Osteoblast (primary cell): Measurements from ENCODE around the gene CCNDBP1. TPM values are rescaled to one million over a fixed set of nuclear protein-coding genes. Genes with fewer than 3 reads are reported as not detected.

Experiments used
- DNase-seq: peaks from one replicate; pipeline ENCODE4 v3.0.0; 2011; ENCODE audit warnings: low spot score, mixed read lengths; ENCODE audit not compliant: insufficient read length; ENCODE audit errors: missing footprints
- H2AFZ ChIP-seq: 2 replicates; pipeline ENCODE4 v1.6.0; 2011; ENCODE audit warnings: mild to moderate bottlenecking, low read length
- H3K27ac ChIP-seq: 2 replicates; pipeline ENCODE4 v1.5.1; 2011; ENCODE audit warnings: mild to moderate bottlenecking, low read depth, low read length, moderate library complexity
- H3K27me3 ChIP-seq: 2 replicates; pipeline ENCODE4 v1.6.0; 2012; ENCODE audit warnings: mild to moderate bottlenecking, control low read depth, inconsistent platforms, low read length, moderate library complexity; ENCODE audit not compliant: insufficient read depth
- H3K36me3 ChIP-seq: 2 replicates; pipeline ENCODE4 v1.5.1; 2011; ENCODE audit warnings: mild to moderate bottlenecking, low read length, control low read depth, moderate library complexity; ENCODE audit not compliant: insufficient read depth
- H3K4me1 ChIP-seq: 2 replicates; pipeline ENCODE4 v1.5.1; 2011; ENCODE audit warnings: mild to moderate bottlenecking, low read length, control low read depth, moderate library complexity; ENCODE audit not compliant: insufficient read depth
- H3K4me2 ChIP-seq: 2 replicates; pipeline ENCODE4 v1.6.0; 2011; ENCODE audit warnings: mild to moderate bottlenecking, low read length; ENCODE audit not compliant: insufficient read depth
- H3K4me3 ChIP-seq: fragments of 200-600 bp; sonication (generic); 3 replicates; pipeline ENCODE4 v1.5.1; 2012; ENCODE audit warnings: mild to moderate bottlenecking, low read length, inconsistent platforms; ENCODE audit not compliant: insufficient read depth
- H3K79me2 ChIP-seq: 2 replicates; pipeline ENCODE4 v1.6.0; 2012; ENCODE audit warnings: mild to moderate bottlenecking, low read length, control low read depth, inconsistent platforms; ENCODE audit not compliant: insufficient read depth
- H3K9me3 ChIP-seq: 2 replicates; pipeline ENCODE4 v1.5.1; 2011; ENCODE audit warnings: low read depth, low read length, control low read depth
- H4K20me1 ChIP-seq: 2 replicates; pipeline ENCODE4 v1.6.0; 2012; ENCODE audit warnings: mild to moderate bottlenecking, low read length, control low read depth; ENCODE audit not compliant: insufficient read depth
- total RNA-seq: library from RNA; depleted of rRNA; stranded (reverse); fragments of >200 nt; gene quantifications from 2 replicates; pipeline ENCODE4 v1.2.3, GENCODE V29; 2012
- TF ChIP-seq, protein P1 (sequence below): IDR thresholded peaks from 2 replicates; pipeline ENCODE4 v1.5.1; 2011; ENCODE audit warnings: mild to moderate bottlenecking, low read depth, low read length, moderate library complexity; ENCODE audit errors: extremely low read depth

CCNDBP1 gene
- total RNA-seq, 1 donor: 66.6 TPM

GRCh38 chr15:43237842-43238470 is 52.8 kb downstream of the CCNDBP1 start:
- Histone ChIP-seq H3K4me1 (peaks cover 3% of the 10 kb centered on the region), H3K36me3 (no peaks in the 10 kb centered on the region), H3K9me3 (no peaks in the 10 kb centered on the region), H3K27ac (no peak overlapping the region), H3K4me2 (no peak overlapping the region), H3K27me3 (peaks cover 22% of the 10 kb centered on the region), H3K4me3 (no peak overlapping the region), H3K79me2 (no peaks in the 10 kb centered on the region), H4K20me1 (no peaks in the 10 kb centered on the region), H2AFZ (no peak overlapping the region)
- TF ChIP-seq, protein P1, sequence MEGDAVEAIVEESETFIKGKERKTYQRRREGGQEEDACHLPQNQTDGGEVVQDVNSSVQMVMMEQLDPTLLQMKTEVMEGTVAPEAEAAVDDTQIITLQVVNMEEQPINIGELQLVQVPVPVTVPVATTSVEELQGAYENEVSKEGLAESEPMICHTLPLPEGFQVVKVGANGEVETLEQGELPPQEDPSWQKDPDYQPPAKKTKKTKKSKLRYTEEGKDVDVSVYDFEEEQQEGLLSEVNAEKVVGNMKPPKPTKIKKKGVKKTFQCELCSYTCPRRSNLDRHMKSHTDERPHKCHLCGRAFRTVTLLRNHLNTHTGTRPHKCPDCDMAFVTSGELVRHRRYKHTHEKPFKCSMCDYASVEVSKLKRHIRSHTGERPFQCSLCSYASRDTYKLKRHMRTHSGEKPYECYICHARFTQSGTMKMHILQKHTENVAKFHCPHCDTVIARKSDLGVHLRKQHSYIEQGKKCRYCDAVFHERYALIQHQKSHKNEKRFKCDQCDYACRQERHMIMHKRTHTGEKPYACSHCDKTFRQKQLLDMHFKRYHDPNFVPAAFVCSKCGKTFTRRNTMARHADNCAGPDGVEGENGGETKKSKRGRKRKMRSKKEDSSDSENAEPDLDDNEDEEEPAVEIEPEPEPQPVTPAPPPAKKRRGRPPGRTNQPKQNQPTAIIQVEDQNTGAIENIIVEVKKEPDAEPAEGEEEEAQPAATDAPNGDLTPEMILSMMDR: no peak
- no peak for DNase-seq

DNA sequence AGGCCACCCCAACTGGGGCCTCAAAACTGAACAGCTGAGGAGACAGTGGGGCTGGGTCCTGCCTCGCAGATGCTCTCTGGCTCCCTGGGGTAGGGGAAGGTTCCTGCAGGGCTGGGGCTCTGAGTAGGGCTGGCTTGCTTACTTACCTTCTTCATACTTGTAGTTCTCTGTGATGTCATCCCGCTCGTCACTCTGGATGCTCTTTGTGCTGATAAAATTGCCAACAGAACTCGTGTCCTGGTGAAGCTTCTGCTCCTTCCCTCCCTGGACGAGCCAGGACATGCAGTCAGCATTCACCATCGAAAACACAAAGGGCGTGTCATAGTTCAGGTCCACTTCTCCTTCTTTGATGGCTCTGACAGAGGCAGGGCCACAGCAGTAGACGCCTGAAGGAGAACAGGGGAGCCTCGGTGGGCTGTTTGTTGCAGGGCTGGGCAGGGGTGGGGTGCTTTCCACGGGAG is 53.5 kb downstream of the CCNDBP1 start:
- H3K4me3 ChIP-seq: no peak overlapping the region
- no peaks in the 10 kb centered on the region for H3K36me3 ChIP-seq
- H3K4me2 ChIP-seq: no peak overlapping the region
- peaks cover 3% of the 10 kb centered on the region for H3K4me1 ChIP-seq
- H2AFZ ChIP-seq: no peak overlapping the region
- H3K9me3 ChIP-seq: no peaks in the 10 kb centered on the region
- peaks cover 19% of the 10 kb centered on the region for H3K27me3 ChIP-seq
- TF ChIP-seq, protein P1: no peak
- H4K20me1 ChIP-seq: no peaks in the 10 kb centered on the region
- no peak overlapping the region for H3K27ac ChIP-seq
- H3K79me2 ChIP-seq: no peaks in the 10 kb centered on the region
- DNase-seq: no peak

DNA sequence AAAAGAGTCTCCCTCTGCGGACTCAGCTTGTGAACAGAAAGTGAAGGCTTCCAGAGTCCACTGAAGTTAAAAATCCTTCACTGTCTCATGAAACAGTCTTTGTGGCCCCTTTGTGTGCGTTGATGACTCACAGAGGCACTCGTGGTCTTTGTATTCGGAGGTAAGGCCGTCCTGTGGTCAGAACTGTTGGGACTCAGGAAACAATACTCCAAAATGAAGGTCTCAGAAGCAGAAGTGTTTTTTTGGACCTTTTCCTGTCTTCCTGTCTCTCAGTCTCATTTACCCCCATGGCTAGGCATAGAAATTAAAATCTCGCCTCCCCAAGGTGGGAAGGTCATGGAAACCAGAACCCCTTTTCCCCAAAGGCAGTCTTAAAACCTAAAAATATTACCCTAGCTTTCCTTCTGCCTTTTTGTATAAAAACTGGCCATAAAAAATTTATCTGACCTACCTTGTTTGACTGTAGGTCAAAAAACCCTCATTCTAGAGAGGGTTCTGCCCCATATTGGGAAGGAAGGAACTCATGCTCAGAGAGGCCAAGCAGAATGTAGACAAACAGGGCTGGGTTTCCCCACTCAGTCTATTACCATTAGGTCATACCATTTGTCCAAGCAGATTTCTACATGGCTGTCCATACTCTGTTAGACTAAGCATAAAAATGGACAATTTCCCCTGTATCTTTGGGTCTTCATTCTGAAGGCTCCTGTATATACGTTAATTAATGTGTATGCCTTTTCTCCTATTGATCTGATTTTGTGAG is 54.7 kb downstream of the CCNDBP1 start:
- DNase-seq: no peak
- H3K27me3 ChIP-seq: peaks cover 18% of the 10 kb centered on the region
- no peaks in the 10 kb centered on the region for H3K79me2 ChIP-seq

More for the DNA sequence above, 54.7 kb downstream of the CCNDBP1 start:
- H3K27ac ChIP-seq: no peak overlapping the region
- no peak overlapping the region for H3K4me2 ChIP-seq
- no peak overlapping the region for H2AFZ ChIP-seq
- H4K20me1 ChIP-seq: no peaks in the 10 kb centered on the region
- TF ChIP-seq, protein P1: no peak
- no peaks in the 10 kb centered on the region for H3K9me3 ChIP-seq
- peaks cover 3% of the 10 kb centered on the region for H3K4me1 ChIP-seq
- no peak overlapping the region for H3K4me3 ChIP-seq
- no peaks in the 10 kb centered on the region for H3K36me3 ChIP-seq
